Effector memory CD8-positive, alpha-beta T cell (primary cell): Measurements from ENCODE around the gene EXOSC6.
"Not testable (repeated sequence)": the region's sequence is repeated elsewhere in the genome, so short reads cannot be mapped to it uniquely, and the experiment has no call there.

Source experiments
- ATAC-seq: fragments of 150-1000 bp; cut with Tn5 transposase; replicated peaks from 2 replicates; pipeline ENCODE4 v1.10.0; 2021; ENCODE audit warnings: mild to moderate bottlenecking, moderate library complexity
- DNase-seq, 3 experiments: peaks; one replicate each; pipeline ENCODE4 v3.0.0; 2021
- H3K27ac Mint-ChIP-seq, 2 donors: one replicate each; pipeline ENCODE4 v1.8.0; 2022; ENCODE audit warnings: mild to moderate bottlenecking in 2 of 2, mixed read lengths in 2 of 2, moderate library complexity in 2 of 2
- H3K27me3 Mint-ChIP-seq, 2 donors: one replicate each; pipeline ENCODE4 v1.8.0; 2022; ENCODE audit warnings: mixed read lengths in 2 of 2
- H3K36me3 Mint-ChIP-seq: one replicate; pipeline ENCODE4 v1.8.0; 2022; ENCODE audit warnings: mild to moderate bottlenecking, moderate library complexity, mixed read lengths; ENCODE audit not compliant: insufficient read depth
- H3K4me1 Mint-ChIP-seq, 2 donors: one replicate each; pipeline ENCODE4 v1.8.0; 2022; ENCODE audit warnings: low read depth in 2 of 2, mixed read lengths in 2 of 2
- H3K4me3 Mint-ChIP-seq, 2 donors: one replicate each; pipeline ENCODE4 v1.8.0; 2022; ENCODE audit warnings: mild to moderate bottlenecking in 2 of 2, mixed read lengths in 2 of 2, moderate library complexity in 2 of 2
- H3K9me3 Mint-ChIP-seq, 2 donors: one replicate each; pipeline ENCODE4 v1.8.0; 2022; ENCODE audit warnings: mixed read lengths in 2 of 2

Gene EXOSC6

DNA sequence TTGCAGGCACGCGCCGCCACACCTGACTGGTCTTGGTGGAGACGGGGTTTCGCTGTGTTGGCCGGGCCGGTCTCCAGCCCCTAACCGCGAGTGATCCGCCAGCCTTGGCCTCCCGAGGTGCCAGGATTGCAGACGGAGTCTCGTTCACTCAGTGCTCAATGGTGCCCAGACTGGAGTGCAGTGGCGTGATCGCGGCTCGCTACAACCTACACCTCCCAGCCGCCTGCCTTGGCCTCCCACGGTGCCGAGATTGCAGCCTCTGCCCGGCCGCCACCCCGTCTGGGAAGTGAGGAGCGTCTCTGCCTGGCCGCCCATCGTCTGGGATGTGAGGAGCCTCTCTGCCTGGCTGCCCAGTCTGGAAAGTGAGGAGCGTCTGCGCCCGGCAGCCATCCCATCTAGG, 47.7 kb downstream of the EXOSC6 start:
- H3K4me3 Mint-ChIP-seq, H3K27ac Mint-ChIP-seq, H3K27me3 Mint-ChIP-seq, DNase-seq, ATAC-seq, H3K4me1 Mint-ChIP-seq, H3K9me3 Mint-ChIP-seq: not testable (repeated sequence)
- peaks cover 12% of the 10 kb centered on the region for H3K36me3 Mint-ChIP-seq

DNA sequence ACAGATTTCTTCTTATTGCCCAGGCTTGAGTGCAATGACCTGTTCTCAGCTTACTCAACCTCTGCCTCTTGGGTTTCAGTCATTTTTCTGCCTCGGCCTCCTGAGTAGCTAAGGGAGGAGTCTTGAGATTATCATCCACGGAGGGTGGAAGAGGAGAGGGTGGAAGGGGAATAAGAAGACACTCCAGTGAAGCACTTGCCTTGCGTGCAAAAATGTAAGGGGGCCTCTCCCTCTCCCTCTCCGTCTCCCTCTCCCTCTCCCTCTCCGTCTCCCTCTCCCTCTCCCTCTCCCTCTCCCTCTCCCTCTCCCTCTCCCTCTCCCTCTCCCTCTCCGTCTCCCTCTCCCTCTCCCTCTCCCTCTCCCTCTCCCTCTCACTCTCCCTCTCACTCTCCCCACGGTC, 48.2 kb downstream of the EXOSC6 start:
- not testable (repeated sequence) for H3K4me1 Mint-ChIP-seq, H3K27ac Mint-ChIP-seq, ATAC-seq, H3K27me3 Mint-ChIP-seq, DNase-seq, H3K4me3 Mint-ChIP-seq, H3K9me3 Mint-ChIP-seq
- H3K36me3 Mint-ChIP-seq: peaks cover 12% of the 10 kb centered on the region

DNA sequence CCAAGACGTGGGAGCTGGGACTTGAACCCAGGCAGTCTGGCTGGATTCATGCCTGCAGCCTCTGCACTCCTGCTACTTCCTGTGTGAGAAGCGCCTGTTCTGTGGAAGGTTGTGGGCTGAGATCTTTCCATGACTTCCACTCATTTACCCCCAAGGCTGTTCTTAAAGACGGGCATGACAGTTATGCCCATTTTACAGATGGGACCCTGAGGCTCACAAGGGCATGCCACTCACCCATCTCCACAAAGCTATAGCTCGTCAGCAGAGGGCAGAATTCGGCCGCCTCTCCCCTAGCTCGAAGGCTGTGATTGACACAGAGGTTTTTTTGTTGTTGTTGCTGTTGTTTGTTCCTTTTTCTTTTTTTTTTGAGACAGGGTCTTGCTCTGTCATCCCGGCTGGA, 51.7 kb downstream of the EXOSC6 start:
- DNase-seq, H3K9me3 Mint-ChIP-seq, H3K36me3 Mint-ChIP-seq, H3K27me3 Mint-ChIP-seq, H3K4me3 Mint-ChIP-seq, H3K27ac Mint-ChIP-seq, ATAC-seq, H3K4me1 Mint-ChIP-seq: not testable (repeated sequence)

GRCh38 chr16:70199170-70199569, 52.6 kb downstream of the EXOSC6 start:
- H3K4me3 Mint-ChIP-seq, H3K36me3 Mint-ChIP-seq, H3K27me3 Mint-ChIP-seq, DNase-seq, H3K9me3 Mint-ChIP-seq, H3K4me1 Mint-ChIP-seq, ATAC-seq, H3K27ac Mint-ChIP-seq: not testable (repeated sequence)

DNA sequence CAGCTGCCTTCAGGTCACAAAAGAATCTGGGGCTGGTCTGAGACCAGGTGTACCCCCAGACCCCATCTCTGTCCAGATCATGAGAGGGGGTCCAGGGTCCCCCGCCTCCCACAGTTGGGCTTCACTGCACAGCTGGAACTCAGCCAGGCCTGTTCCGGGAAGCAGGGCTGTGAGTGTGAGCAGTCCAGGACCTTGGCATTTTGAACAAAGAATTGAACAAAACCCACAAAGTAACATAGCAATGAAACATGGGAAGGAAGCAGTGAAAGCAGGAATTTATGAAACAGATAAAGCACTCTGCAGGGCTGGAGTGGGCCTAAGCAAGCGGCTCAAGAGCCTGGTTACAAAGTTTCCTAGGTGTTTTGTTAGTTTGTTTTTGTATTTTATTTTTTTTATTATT, 53.1 kb downstream of the EXOSC6 start:
- ATAC-seq, H3K4me1 Mint-ChIP-seq, H3K4me3 Mint-ChIP-seq, H3K27ac Mint-ChIP-seq, H3K27me3 Mint-ChIP-seq, DNase-seq, H3K9me3 Mint-ChIP-seq, H3K36me3 Mint-ChIP-seq: not testable (repeated sequence)

GRCh38 chr16:70198230-70198629, 53.5 kb downstream of the EXOSC6 start:
- H3K27me3 Mint-ChIP-seq, H3K27ac Mint-ChIP-seq, H3K9me3 Mint-ChIP-seq, DNase-seq, H3K4me3 Mint-ChIP-seq, H3K36me3 Mint-ChIP-seq, ATAC-seq, H3K4me1 Mint-ChIP-seq: not testable (repeated sequence)

- DNase-seq, H3K36me3 Mint-ChIP-seq, H3K27me3 Mint-ChIP-seq, H3K27ac Mint-ChIP-seq, H3K4me3 Mint-ChIP-seq, H3K9me3 Mint-ChIP-seq, ATAC-seq, H3K4me1 Mint-ChIP-seq: not testable (repeated sequence)
Observed at GRCh38 chr16:70197611-70198010, 54.1 kb downstream of the EXOSC6 start.
